CD1c-positive myeloid dendritic cell (primary cell): ENCODE measurements around the gene RPL36A.

Source experiments
- DNase-seq: peaks from one replicate; pipeline ENCODE4 v3.0.0-alpha.2; 2016; ENCODE audit errors: extremely low spot score

The RPL36A gene

GRCh38 chrX:101390664-101391525 is at the start of gene RPL36A:
Gene RPL36A (plus strand): TSS chrX:101391011. CDS start chrX:101391044, 33 bp downstream.
- DNase-seq, result peak; percentile 92

DNA sequence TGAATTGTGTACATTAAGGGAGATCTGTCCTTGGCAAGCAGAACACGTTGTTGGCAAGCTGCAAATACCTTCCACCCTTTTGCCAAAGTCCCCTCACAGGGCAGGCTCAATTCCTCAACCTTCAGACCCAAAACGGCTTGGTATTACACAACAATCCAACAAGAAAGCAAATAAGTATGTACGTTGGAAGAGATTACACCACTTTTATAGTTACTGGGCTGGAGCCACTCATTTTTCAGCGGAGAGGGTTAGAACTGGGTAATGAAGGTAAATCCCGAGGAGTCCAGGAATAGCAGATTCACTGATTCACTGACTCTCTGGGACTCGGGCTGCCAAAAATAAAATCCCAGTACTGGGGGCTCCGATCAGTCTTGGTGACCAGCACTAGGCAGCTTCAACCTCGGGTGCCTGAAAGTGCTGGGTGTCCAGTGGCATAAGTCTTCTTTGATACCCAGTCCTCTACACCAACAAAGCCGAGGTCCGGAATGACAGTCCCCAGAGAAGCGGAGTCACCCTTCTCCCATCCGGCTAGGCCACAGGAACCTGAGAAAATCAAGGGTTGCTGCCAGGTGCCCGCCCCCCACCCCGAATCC is 42.9 kb upstream of the RPL36A start:
- no peak for DNase-seq

GRCh38 chrX:101348452-101349192 is 42.2 kb upstream of the RPL36A start, which contains the start of gene TIMM8A:
Gene TIMM8A (minus strand): TSS chrX:101348742. CDS start chrX:101348664, 78 bp downstream.
- peak; percentile 85 for DNase-seq

- DNase-seq, result no peak
Measured at GRCh38 chrX:101349193-101349562, 41.6 kb upstream of the RPL36A start.

GRCh38 chrX:101357166-101357795 is 33.5 kb upstream of the RPL36A start:
- DNase-seq, result no peak

GRCh38 chrX:101359966-101360365 is 30.8 kb upstream of the RPL36A start:
- no peak for DNase-seq

DNA sequence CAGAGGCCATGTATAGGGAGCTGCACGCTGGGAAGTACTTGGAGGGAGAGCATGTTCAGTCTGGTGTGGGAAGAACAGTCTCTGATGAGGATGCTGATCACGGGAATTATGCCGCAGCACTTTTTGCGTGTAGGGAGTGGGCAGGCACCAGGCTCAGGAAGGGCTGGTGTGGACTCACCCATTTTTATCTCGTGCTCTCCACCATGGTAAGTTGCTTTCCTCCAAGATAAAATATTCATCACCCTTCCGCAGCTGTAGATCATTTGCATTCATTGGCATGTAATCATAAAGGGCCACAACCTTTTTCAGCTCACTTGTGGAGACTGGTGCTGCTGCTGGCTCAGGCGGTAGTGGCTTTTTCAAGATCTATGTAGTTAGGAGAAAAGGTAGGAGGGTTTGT is 30.4 kb upstream of the RPL36A start:
- DNase-seq, result no peak

GRCh38 chrX:101362116-101362515 is 28.7 kb upstream of the RPL36A start:
- DNase-seq, result no peak

GRCh38 chrX:101362757-101363156 is 28.1 kb upstream of the RPL36A start:
- no peak for DNase-seq

DNA sequence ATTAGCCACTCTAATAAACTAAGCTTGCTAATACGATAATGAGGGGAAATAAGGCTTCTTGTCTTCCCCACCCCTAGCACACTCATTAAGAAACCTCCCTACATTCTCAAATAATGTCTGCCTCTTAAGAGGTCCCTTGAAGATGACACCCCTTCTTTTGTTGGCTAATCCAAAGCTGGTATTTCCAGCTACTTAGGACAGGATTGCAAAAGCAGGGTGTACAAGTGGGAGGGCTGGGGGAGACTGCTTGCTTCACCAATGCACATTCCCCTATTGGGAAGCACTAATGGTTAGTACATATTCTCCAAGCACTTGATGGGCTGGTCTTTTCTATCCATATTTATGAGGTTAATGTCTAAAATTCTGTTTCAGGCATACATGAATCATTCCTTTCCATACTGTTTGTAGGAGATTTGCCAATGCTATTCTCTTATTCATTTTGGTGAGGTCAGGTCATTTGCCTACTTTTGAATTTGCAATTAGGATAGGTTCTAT is 25.5 kb upstream of the RPL36A start:
- no peak for DNase-seq

GRCh38 chrX:101368800-101369199 is 22.0 kb upstream of the RPL36A start:
- DNase-seq, result no peak

DNA sequence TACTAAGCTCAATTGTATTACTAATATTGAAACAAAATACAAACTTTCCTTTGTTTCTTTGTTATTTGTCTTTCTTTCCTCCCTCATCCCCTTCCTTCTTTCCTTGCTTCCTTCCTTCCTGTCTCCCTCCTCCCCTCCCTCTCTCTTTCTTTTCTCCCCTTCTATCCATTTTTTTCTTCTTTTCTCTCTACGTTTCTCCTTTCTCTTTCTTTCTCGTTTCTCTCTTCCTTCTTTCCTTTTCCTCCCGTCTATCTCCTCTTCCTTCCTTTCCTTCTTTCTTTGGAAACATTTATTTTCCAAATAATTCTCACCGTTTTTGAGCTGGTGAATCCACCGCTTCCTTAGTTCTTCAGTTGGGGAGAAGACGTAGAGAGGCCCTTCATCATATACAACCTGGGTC is 21.1 kb upstream of the RPL36A start:
- no peak for DNase-seq

GRCh38 chrX:101370888-101371504 is 19.8 kb upstream of the RPL36A start:
- DNase-seq, result no peak

DNA sequence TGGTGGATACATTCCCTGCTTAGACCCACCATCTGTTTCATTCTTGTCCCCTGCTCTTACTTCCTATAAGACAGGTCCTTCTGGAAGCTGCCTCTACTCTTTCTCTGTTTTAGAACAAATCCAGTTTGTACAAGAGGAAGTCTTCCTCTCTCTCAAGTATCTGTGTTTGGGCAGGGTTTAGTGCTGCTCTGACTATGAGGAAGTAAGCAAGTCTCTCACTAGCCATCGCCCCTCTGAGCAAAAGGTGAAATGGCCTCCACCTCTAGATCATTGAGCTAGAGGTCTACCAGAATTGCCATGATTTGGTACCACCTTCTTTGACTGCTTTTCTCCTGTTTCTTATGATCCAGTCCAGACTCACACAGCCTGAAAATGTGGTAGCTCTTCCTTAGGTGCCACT is 13.3 kb upstream of the RPL36A start:
- DNase-seq, result peak; percentile 18

GRCh38 chrX:101383679-101384205 is 7.1 kb upstream of the RPL36A start:
- peak; percentile 33 for DNase-seq

DNA sequence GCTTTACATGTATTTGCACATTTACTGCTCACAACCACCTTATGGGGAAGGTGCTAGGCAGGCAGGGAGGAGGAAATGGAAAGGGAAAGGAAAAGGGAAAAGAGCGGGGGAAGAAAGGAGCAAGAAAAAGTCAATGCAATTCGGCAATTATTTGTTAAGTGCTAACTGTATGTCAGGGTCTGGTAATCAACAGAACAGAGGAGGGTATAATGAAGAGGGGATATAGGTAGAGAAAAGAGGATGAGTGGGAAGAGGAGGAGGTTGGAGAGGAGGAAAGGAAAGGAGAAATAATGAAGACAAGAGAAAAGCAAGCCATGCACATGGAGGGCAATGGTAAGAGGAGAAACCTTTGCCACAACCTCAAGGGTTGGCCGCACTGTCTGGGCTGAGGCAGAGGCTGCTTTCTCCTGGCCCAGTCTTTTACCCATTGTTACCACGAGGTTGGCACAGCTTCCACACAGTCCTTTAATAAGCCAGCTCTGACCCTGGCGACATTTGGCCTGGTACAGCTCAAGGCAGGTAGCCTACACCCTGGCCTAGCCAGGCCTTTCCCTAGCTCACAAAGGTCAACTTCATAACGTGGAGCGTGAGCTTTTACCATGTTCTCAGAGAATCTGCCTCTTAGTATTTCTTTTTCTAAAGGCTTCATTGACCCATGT is 5.7 kb upstream of the RPL36A start:
- DNase-seq, result no peak

DNA sequence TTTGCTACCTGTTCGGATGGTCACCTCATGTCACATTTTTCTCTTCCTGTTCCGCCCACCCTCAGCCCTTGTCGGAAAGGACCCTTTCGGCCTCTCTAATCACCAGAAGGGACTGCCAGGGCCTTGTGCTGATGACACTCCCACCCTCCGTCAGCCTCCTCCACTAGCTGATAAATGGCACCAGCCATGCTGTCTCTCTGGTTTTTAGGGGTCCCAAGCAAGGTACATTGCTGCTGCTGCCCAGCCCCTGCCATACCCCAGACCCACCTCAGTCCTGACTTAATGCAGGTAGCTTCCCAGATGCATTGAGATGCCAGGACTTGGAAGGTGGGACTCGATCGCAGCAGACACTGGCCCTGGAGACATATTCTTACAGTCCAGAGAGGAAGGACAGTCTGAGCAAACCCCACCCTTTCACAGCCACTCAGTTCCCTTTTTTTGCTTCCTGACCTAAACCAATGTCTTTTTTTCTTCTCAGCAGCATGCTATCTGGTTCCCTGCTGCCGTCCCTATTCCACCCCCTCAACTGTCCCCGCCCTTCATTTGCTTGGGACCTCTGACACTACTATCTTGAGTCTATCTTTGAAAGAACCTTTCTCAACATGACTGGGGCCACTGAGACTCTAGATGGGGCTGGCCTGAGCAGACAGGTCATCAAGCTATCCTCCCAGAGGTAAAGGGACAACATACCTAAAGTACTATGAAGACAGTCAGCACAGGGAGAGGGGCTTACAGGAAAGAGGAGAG is 4.8 kb upstream of the RPL36A start, which contains the start of gene BTK:
BTK (minus strand) TSS at position 397 of the 747 bp plus-strand sequence. CDS start 10,907 bp downstream, outside the sequence.
- DNase-seq, result peak; percentile 63

- no peak for DNase-seq
Measured at GRCh38 chrX:101386542-101386885, 4.3 kb upstream of the RPL36A start.

- DNase-seq, result no peak
Measured at GRCh38 chrX:101388604-101389003, 2.2 kb upstream of the RPL36A start.

GRCh38 chrX:101391831-101392230 is 1.0 kb downstream of the RPL36A start:
- DNase-seq, result no peak
